Measurements from ENCODE around the gene ZNF385C.

The ZNF385C gene

DNA sequence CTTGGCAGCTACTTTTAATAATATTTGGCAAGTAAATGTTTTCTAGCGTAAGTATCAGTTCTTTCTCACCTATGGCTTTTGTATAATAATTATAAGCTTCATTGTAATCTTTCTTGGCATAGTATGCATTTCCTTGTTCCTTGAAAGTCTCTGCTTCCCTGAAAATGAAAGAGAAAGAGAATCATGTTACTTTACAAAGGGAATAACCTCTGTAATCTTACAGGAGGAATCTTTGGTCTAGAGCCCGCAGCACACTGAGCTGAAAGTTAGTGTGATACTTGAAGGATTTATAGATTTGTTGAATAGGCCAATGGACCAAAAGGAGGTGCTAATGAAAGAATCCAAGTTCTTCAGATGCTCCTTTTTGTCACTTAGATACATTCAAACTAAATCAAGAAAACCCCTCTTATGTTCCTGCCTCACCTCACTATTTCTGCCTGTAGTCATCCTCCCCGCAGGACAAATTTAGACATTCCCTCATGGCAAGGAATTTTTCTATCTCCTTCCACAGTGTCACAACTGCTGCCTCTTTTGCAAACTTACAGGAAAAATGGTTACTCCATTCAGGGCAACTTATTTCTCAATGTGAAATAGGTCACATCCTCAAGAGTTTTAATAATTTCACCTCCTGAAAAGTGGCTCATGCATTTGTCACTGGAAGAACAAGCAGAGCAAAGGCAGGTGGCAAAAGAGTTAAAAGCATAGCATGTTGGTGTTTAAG is 97.7 kb downstream of the ZNF385C start:
- H3K27ac ChIP-seq (ENCODE audit: low read length): no peak overlapping the region
- H3K4me3 ChIP-seq (ENCODE audit: low read depth in 1 of 2, low read length in 2 of 2): no peak overlapping the region
- H4K20me1 ChIP-seq (ENCODE audit: insufficient read depth, low read length): peaks cover 52% of the 10 kb centered on the region
- ATAC-seq (ENCODE audit: insufficient read depth, low read depth): no peak
- no peak for DNase-seq
- no peaks in the 10 kb centered on the region for H3K4me1 ChIP-seq (ENCODE audit: insufficient read depth, low read length)
- peaks cover 52% of the 10 kb centered on the region for H3K79me2 ChIP-seq (ENCODE audit: insufficient read depth, low read length)
- H3K36me3 ChIP-seq (ENCODE audit: insufficient read depth, low read length): peaks cover 75% of the 10 kb centered on the region
- no peak overlapping the region for H3K9ac ChIP-seq (ENCODE audit: low read depth, low read length)
- no peaks in the 10 kb centered on the region for H3K27me3 ChIP-seq (ENCODE audit: insufficient read depth, low read length, poor library complexity)
- H3K4me2 ChIP-seq (ENCODE audit: insufficient read depth, low read length): no peak overlapping the region
- no peak overlapping the region for H2AFZ ChIP-seq (ENCODE audit: low read depth, low read length)
- no peak for TF ChIP-seq EZH2 (IDR thresholded peaks at IDR 0.05; ENCODE audit: borderline replicate concordance, low read depth, low read length, severe bottlenecking)
- TF ChIP-seq, protein P1, sequence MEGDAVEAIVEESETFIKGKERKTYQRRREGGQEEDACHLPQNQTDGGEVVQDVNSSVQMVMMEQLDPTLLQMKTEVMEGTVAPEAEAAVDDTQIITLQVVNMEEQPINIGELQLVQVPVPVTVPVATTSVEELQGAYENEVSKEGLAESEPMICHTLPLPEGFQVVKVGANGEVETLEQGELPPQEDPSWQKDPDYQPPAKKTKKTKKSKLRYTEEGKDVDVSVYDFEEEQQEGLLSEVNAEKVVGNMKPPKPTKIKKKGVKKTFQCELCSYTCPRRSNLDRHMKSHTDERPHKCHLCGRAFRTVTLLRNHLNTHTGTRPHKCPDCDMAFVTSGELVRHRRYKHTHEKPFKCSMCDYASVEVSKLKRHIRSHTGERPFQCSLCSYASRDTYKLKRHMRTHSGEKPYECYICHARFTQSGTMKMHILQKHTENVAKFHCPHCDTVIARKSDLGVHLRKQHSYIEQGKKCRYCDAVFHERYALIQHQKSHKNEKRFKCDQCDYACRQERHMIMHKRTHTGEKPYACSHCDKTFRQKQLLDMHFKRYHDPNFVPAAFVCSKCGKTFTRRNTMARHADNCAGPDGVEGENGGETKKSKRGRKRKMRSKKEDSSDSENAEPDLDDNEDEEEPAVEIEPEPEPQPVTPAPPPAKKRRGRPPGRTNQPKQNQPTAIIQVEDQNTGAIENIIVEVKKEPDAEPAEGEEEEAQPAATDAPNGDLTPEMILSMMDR (IDR thresholded peaks at IDR 0.05; ENCODE audit: borderline replicate concordance, extremely low read depth, low read length, poor library complexity, severe bottlenecking): no peak
- no peaks in the 10 kb centered on the region for H3K9me3 ChIP-seq (ENCODE audit: insufficient read depth, low read length, severe bottlenecking)

DNA sequence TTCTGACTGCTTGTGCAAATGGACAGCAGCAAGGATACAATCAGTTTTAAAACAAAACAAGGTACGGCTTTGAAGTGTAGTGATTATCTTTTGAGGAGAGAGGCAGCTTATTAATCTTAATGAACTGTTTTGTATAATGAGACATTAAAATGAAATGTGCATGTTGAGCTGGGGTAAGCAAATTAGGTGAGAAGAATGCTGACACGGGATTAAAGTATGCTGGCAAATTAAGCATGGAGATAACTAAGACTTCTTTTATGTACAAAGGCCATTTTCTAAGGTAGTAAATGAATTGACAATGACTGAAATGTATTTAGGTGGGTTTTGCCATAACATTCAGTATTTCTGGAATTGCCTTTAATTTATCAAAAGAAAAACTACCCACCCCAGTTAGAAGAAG is 99.8 kb downstream of the ZNF385C start:
- H3K27ac ChIP-seq (ENCODE audit: low read length): no peak overlapping the region
- peaks cover 32% of the 10 kb centered on the region for H3K79me2 ChIP-seq (ENCODE audit: insufficient read depth, low read length)

DNA sequence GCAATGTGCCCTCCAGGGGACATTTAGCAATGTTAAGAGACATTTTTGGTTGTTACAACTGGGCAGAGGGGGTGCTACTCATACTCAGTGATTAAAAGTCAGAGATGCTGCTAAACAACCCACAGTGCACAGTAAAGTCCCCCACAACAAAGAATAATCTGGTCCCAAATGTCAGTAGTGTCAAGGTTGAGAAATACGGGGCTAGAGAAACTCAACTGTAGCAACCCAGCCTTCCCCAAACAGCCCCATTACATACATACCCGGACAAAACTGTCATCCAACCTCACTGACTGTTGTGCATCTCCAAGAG is 101.5 kb downstream of the ZNF385C start:
- ATAC-seq (ENCODE audit: insufficient read depth, low read depth) (no peak), DNase-seq (no peak)
- Histone ChIP-seq H3K9ac (ENCODE audit: low read depth, low read length) (no peak overlapping the region), H3K9me3 (ENCODE audit: insufficient read depth, low read length, severe bottlenecking) (no peaks in the 10 kb centered on the region), H3K27ac (ENCODE audit: low read length) (no peak overlapping the region), H3K4me1 (ENCODE audit: insufficient read depth, low read length) (no peaks in the 10 kb centered on the region), H3K4me2 (ENCODE audit: insufficient read depth, low read length) (no peak overlapping the region), H3K79me2 (ENCODE audit: insufficient read depth, low read length) (peaks cover 19% of the 10 kb centered on the region), H3K4me3 (ENCODE audit: low read depth in 1 of 2, low read length in 2 of 2) (no peak overlapping the region), H4K20me1 (ENCODE audit: insufficient read depth, low read length) (peaks cover 23% of the 10 kb centered on the region), H3K36me3 (ENCODE audit: insufficient read depth, low read length) (peaks cover 91% of the 10 kb centered on the region), H2AFZ (ENCODE audit: low read depth, low read length) (no peak overlapping the region), H3K27me3 (ENCODE audit: insufficient read depth, low read length, poor library complexity) (no peaks in the 10 kb centered on the region)
- TF ChIP-seq, protein P1 (IDR thresholded peaks at IDR 0.05; ENCODE audit: borderline replicate concordance, extremely low read depth, low read length, poor library complexity, severe bottlenecking): no peak
- no peak for TF ChIP-seq EZH2 (IDR thresholded peaks at IDR 0.05; ENCODE audit: borderline replicate concordance, low read depth, low read length, severe bottlenecking)

More for the DNA sequence above, 99.8 kb downstream of the ZNF385C start:
- Histone ChIP-seq H3K9me3 (ENCODE audit: insufficient read depth, low read length, severe bottlenecking) (no peaks in the 10 kb centered on the region), H3K4me2 (ENCODE audit: insufficient read depth, low read length) (no peak overlapping the region), H3K27me3 (ENCODE audit: insufficient read depth, low read length, poor library complexity) (no peaks in the 10 kb centered on the region), H3K4me1 (ENCODE audit: insufficient read depth, low read length) (no peaks in the 10 kb centered on the region), H3K36me3 (ENCODE audit: insufficient read depth, low read length) (peaks cover 91% of the 10 kb centered on the region), H3K4me3 (ENCODE audit: low read depth in 1 of 2, low read length in 2 of 2) (no peak overlapping the region), H3K9ac (ENCODE audit: low read depth, low read length) (no peak overlapping the region), H4K20me1 (ENCODE audit: insufficient read depth, low read length) (peaks cover 37% of the 10 kb centered on the region), H2AFZ (ENCODE audit: low read depth, low read length) (no peak overlapping the region)
- no peak for ATAC-seq (ENCODE audit: insufficient read depth, low read depth)
- no peak for TF ChIP-seq EZH2 (IDR thresholded peaks at IDR 0.05; ENCODE audit: borderline replicate concordance, low read depth, low read length, severe bottlenecking)
- TF ChIP-seq, protein P1 (IDR thresholded peaks at IDR 0.05; ENCODE audit: borderline replicate concordance, extremely low read depth, low read length, poor library complexity, severe bottlenecking): no peak
- no peak for DNase-seq
